Endodermal cell (in vitro differentiated cells): Measurements from ENCODE around the gene RNF169. TPM values are rescaled to one million over a fixed set of nuclear protein-coding genes. Genes with fewer than 3 reads are reported as not detected.

Experiments
- DNase-seq: peaks from one replicate; pipeline ENCODE4 v3.0.0-alpha.2; 2017
- H3K27ac ChIP-seq: 2 replicates; pipeline ENCODE4 v1.5.1; 2013; ENCODE audit warnings: mild to moderate bottlenecking, low read depth, low read length, moderate library complexity
- H3K27me3 ChIP-seq: 2 replicates; pipeline ENCODE4 v1.6.1; 2013; ENCODE audit warnings: mild to moderate bottlenecking, low read length, moderate library complexity; ENCODE audit not compliant: insufficient read depth, control insufficient read depth, poor library complexity, severe bottlenecking
- H3K36me3 ChIP-seq: 2 replicates; pipeline ENCODE4 v1.7.0; 2013; ENCODE audit warnings: mild to moderate bottlenecking, low read length, moderate library complexity; ENCODE audit not compliant: control insufficient read depth, insufficient read depth
- H3K4me1 ChIP-seq: one replicate; pipeline ENCODE4 v1.7.0; 2013; ENCODE audit warnings: low read length; ENCODE audit not compliant: control insufficient read depth, insufficient read depth
- H3K4me3 ChIP-seq: 2 replicates; pipeline ENCODE4 v1.5.1; 2013; ENCODE audit warnings: mild to moderate bottlenecking, low read length, moderate library complexity
- H3K9ac ChIP-seq: 2 replicates; pipeline ENCODE4 v1.6.1; 2013; ENCODE audit warnings: mild to moderate bottlenecking, low read length, moderate library complexity; ENCODE audit not compliant: poor library complexity, severe bottlenecking; ENCODE audit errors: extremely low read depth
- H3K9me3 ChIP-seq: 2 replicates; pipeline ENCODE4 v1.6.1; 2013; ENCODE audit warnings: mild to moderate bottlenecking, low read length, moderate library complexity; ENCODE audit not compliant: control insufficient read depth
- H3K27ac Mint-ChIP-seq: 2 replicates; pipeline ENCODE4 v1.8.0; 2020; ENCODE audit warnings: mixed read lengths
- H3K27me3 Mint-ChIP-seq: 2 replicates; pipeline ENCODE4 v1.8.0; 2021; ENCODE audit warnings: mild to moderate bottlenecking, mixed read lengths; ENCODE audit not compliant: insufficient read depth
- H3K36me3 Mint-ChIP-seq: 2 replicates; pipeline ENCODE4 v1.8.0; 2020; ENCODE audit warnings: low read depth, mixed read lengths
- H3K4me1 Mint-ChIP-seq: 2 replicates; pipeline ENCODE4 v1.8.0; 2020; ENCODE audit warnings: mixed read lengths
- H3K4me3 Mint-ChIP-seq: 2 replicates; pipeline ENCODE4 v1.8.0; 2020; ENCODE audit warnings: mild to moderate bottlenecking, moderate library complexity, mixed read lengths
- H3K9me3 Mint-ChIP-seq: 2 replicates; pipeline ENCODE4 v1.8.0; 2020; ENCODE audit warnings: mild to moderate bottlenecking, mixed read lengths
- CTCF ChIP-seq: fragments of 200-600 bp; sonication (generic); conservative IDR thresholded peaks from 2 replicates; pipeline ENCODE4 v1.5.0; 2021; ENCODE audit warnings: antibody characterized with exemption, mild to moderate bottlenecking
- WGBS, 2 experiments: methylation state at CpG; one replicate each; pipeline versions ENCODE4 v1.1.5 to v1.1.7; 2013; ENCODE audit warnings: missing lambda C conversion rate in 2 of 2, mixed read lengths in 1 of 2; ENCODE audit not compliant: insufficient coverage in 1 of 2, insufficient read length in 1 of 2; 5-methylcytosine and 5-hydroxymethylcytosine counted together
- total RNA-seq, 2 donors: library from RNA; stranded (reverse); fragmentation: NEBNext Ultra II Directional in 1 of 2; extraction: Animal tissue kit (Norgen Biotek cat#: 25700) in 1 of 2; gene quantifications; 2 replicates in 1 of 2; 3 replicates in 1 of 2; pipeline ENCODE4 v1.2.1, GENCODE V29; 2021

Gene RNF169
- total RNA-seq, 2 donors from 2014 or later = 18.3 to 23.6 TPM

DNA sequence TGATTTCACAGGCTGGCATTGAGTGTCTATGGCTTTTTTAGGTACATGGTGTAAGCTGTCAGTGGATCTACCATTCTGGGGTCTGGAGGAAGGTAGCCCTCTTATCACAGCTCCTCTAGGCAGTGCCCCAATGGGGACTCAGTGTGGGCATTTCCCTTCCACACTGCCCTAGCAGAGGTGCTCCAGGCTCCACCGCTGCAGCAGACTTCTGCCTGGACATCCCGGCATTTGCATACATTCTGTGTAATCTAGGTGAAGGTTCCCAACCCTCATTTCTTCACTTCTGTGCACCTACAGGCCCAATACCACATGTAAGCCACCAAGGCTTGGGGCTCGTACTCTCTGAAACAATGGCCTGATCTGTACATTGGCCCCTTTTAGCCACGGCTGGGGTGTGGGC lies 78.3 kb downstream of the RNF169 start:
- Histone ChIP-seq H3K4me3 (peak overlapping the region; percentile 61), H3K4me1 (no peaks in the 10 kb centered on the region), H3K27me3 (no peaks in the 10 kb centered on the region), H3K9ac (no peak overlapping the region), H3K27ac (no peak overlapping the region), H3K36me3 (peaks cover 79% of the 10 kb centered on the region), H3K9me3 (peaks cover 76% of the 10 kb centered on the region)
- no peak for DNase-seq
- TF ChIP-seq CTCF = no peak
- H3K4me1 Mint-ChIP-seq = no peaks in the 10 kb centered on the region
- H3K27ac Mint-ChIP-seq = no peak overlapping the region
- H3K36me3 Mint-ChIP-seq = peaks cover 90% of the 10 kb centered on the region
- H3K4me3 Mint-ChIP-seq = no peak overlapping the region
- 95 to 100% methylated on average over 4 of the region's 4 CpGs for WGBS, 2 experiments
- H3K9me3 Mint-ChIP-seq = peaks cover 67% of the 10 kb centered on the region
- H3K27me3 Mint-ChIP-seq = no peaks in the 10 kb centered on the region

DNA sequence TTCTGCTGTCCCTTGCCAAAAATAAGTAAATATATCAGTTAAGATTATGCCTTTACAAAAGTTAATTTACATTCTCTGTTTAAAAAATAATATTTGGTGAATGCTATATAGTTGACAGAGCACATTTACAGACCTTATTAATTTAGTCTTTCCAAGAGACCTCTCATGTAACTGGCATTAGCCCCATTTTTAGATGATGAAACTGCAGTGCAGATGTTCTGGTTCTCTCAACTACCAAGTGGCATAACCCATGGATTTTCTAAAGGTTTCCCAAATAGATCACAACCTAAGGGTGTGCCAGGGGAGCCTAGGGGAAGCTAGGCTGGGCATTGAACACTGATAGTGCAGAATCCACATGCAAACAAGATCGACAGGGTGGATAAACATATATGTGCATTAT lies 88.5 kb downstream of the RNF169 start:
- H3K27ac Mint-ChIP-seq = no peak overlapping the region
- Histone ChIP-seq H3K9me3 (no peaks in the 10 kb centered on the region), H3K4me3 (no peak overlapping the region), H3K36me3 (peaks cover 73% of the 10 kb centered on the region), H3K27ac (no peak overlapping the region), H3K27me3 (no peaks in the 10 kb centered on the region), H3K9ac (no peak overlapping the region), H3K4me1 (no peaks in the 10 kb centered on the region)
- peaks cover 31% of the 10 kb centered on the region for H3K36me3 Mint-ChIP-seq
- H3K4me3 Mint-ChIP-seq = no peak overlapping the region
- no peaks in the 10 kb centered on the region for H3K27me3 Mint-ChIP-seq
- DNase-seq = no peak
- H3K4me1 Mint-ChIP-seq = peaks cover 13% of the 10 kb centered on the region
- WGBS, 2 experiments = 81 to 83% methylated on average over 1 of the region's 1 CpG
- no peaks in the 10 kb centered on the region for H3K9me3 Mint-ChIP-seq
- TF ChIP-seq CTCF = no peak

GRCh38 chr11:74838188-74838587 lies 89.5 kb downstream of the RNF169 start:
- no peaks in the 10 kb centered on the region for H3K9me3 Mint-ChIP-seq
- H3K9ac ChIP-seq = no peak overlapping the region
- peaks cover 40% of the 10 kb centered on the region for H3K36me3 Mint-ChIP-seq
- peaks cover 83% of the 10 kb centered on the region for H3K36me3 ChIP-seq
- H3K27ac ChIP-seq = no peak overlapping the region
- H3K4me3 ChIP-seq = no peak overlapping the region
- WGBS, 2 experiments = 87% methylated on average over 1 of the region's 1 CpG; no CpG with 5 or more reads in 1 of the 2 experiments
- H3K4me1 ChIP-seq = no peaks in the 10 kb centered on the region
- no peaks in the 10 kb centered on the region for H3K27me3 Mint-ChIP-seq
- no peak for DNase-seq
- H3K4me1 Mint-ChIP-seq = peaks cover 13% of the 10 kb centered on the region
- H3K27me3 ChIP-seq = no peaks in the 10 kb centered on the region
- no peaks in the 10 kb centered on the region for H3K9me3 ChIP-seq
- no peak for TF ChIP-seq CTCF
- H3K4me3 Mint-ChIP-seq = no peak overlapping the region
- no peak overlapping the region for H3K27ac Mint-ChIP-seq
